Renal pelvis (tissue), 4 donors: ENCODE results near the gene CABS1. TPM values are rescaled to one million over a fixed set of nuclear protein-coding genes. Genes with fewer than 3 reads are reported as not detected.

ENCODE experiments used
- DNase-seq: peaks from one replicate; pipeline ENCODE4 v3.0.0-alpha.2; 2013
- polyA plus RNA-seq, 3 donors: library from polyadenylated mRNA; unstranded; fragments of 120-200 nt; gene quantifications; one replicate each; pipeline ENCODE4 v1.2.1, GENCODE V29; 2013; ENCODE audit not compliant: insufficient read length in 3 of 3

Gene CABS1
- polyA plus RNA-seq, 3 donors, result 0.06 to 0.22 TPM; not detected in 1

DNA sequence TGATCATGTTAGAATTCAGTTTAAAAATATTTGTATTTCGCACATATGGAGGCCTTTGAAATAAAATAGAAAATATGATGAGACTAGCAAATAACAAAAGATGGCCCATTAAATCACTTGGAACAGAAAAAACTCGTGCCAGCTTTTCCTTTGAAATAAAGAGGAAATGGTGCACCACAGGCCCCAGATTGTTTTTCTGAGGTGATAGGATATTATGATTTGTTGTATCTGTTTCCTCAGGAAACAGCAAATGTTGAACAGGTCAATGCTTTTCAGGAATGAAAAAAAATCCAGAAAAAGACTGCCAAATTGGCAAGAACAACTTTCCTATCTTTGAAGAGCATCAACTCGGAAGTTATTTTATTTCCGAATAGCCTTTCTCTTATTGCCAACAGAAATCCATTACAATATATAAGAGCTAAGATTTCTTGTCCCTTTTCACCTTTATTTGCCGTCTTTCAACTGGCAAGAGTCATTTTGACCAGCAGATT lies 48.0 kb downstream of the CABS1 start, which contains the start of gene SMR3B:
Gene SMR3B, plus strand, starts transcription at position 441 of the 491 bp plus-strand sequence. CDS start 1,380 bp downstream, outside the sequence.
- DNase-seq, result no peak

Other genes starting within 250 kb of the CABS1 start
- gene PRR27, start 180.7 kb upstream of the CABS1 start, polyA plus RNA-seq, result under 1 TPM in 2 of 3 donors, not detected in 1; 0.04 to 0.10 TPM
- gene ODAM, start 139.3 kb upstream of the CABS1 start, polyA plus RNA-seq, result 1 to 10 TPM; 1.3 to 2.1 (median 1.7) TPM
- under 1 TPM; 0.31 to 0.68 (median 0.56) TPM for gene FDCSP, start 108.9 kb upstream of the CABS1 start, polyA plus RNA-seq
- gene CSN3, start 92.4 kb upstream of the CABS1 start, polyA plus RNA-seq, result not detected
- gene SMR3A, start 25.8 kb downstream of the CABS1 start, polyA plus RNA-seq, result not detected
- not detected for gene SMR3B, start 48.1 kb downstream of the CABS1 start, polyA plus RNA-seq
- not detected for gene OPRPN, start 63.0 kb downstream of the CABS1 start, polyA plus RNA-seq
- under 1 TPM in 2 of 3 donors, not detected in 1; 0.09 to 0.13 TPM for gene MUC7, start 137.2 kb downstream of the CABS1 start, polyA plus RNA-seq
- gene AMTN, start 183.6 kb downstream of the CABS1 start, polyA plus RNA-seq, result not detected